Gastrocnemius medialis (tissue), 4 donors: Measurements from ENCODE around the gene SHC1. TPM values are rescaled to one million over a fixed set of nuclear protein-coding genes. Genes with fewer than 3 reads are reported as not detected.

Experiments used
- ATAC-seq, 2 donors: fragments of 150-250 bp; one replicate each; pipeline ENCODE4 v1.9.1; 2016
- DNase-seq, 2 donors: peaks; one replicate each; pipeline ENCODE4 v3.0.0-alpha.2; 2019
- H3K27ac ChIP-seq, 4 donors: fragments of 200-600 bp; sonication (generic); 1 replicate in 1 of 4; 2 replicates in 3 of 4; pipeline ENCODE4 v1.5.1; 2016 to 2018; ENCODE audit warnings: mild to moderate bottlenecking in 2 of 4, moderate library complexity in 1 of 4
- H3K27me3 ChIP-seq, 3 donors: fragments of 200-600 bp; sonication (generic) in 2 of 3; 1 replicate in 1 of 3; 2 replicates in 2 of 3; pipeline versions ENCODE4 v1.5.1 to v1.6.0; 2016 to 2019; ENCODE audit warnings: mild to moderate bottlenecking in 1 of 3, moderate library complexity in 1 of 3
- H3K36me3 ChIP-seq, 2 donors: fragments of 200-600 bp; sonication (generic) in 1 of 2; one replicate each; pipeline ENCODE4 v1.5.1; 2017 to 2018
- H3K4me1 ChIP-seq, 2 donors: fragments of 200-600 bp; sonication (generic) in 1 of 2; one replicate each; pipeline ENCODE4 v1.5.1; 2016 to 2017; ENCODE audit warnings: mild to moderate bottlenecking in 2 of 2
- H3K4me3 ChIP-seq, 4 donors: fragments of 200-600 bp; sonication (generic) in 3 of 4; 1 replicate in 1 of 4; 2 replicates in 3 of 4; pipeline ENCODE4 v1.5.1; 2016 to 2019; ENCODE audit warnings: mild to moderate bottlenecking in 2 of 4
- H3K9me3 ChIP-seq, 3 donors: fragments of 200-600 bp; sonication (generic) in 2 of 3; 1 replicate in 1 of 3; 2 replicates in 2 of 3; pipeline ENCODE4 v1.5.1; 2016 to 2019
- CTCF ChIP-seq, 5 experiments: fragments of 450-650 bp in 3 of 5; fragments of 200-600 bp in 2 of 5; sonication (generic) in 2 of 5; IDR thresholded peaks in 4 of 5; conservative IDR thresholded peaks in 1 of 5; 1 replicate in 4 of 5; 2 replicates in 1 of 5; pipeline ENCODE4 v1.5.1; 2016 to 2019; ENCODE audit warnings: antibody characterized with exemption in 5 of 5, mild to moderate bottlenecking in 3 of 5, moderate library complexity in 3 of 5
- POLR2A ChIP-seq, 2 donors: fragments of 450-650 bp; IDR thresholded peaks; one replicate each; pipeline ENCODE4 v1.6.1; 2017; ENCODE audit warnings: antibody characterized with exemption in 2 of 2, mild to moderate bottlenecking in 2 of 2, moderate library complexity in 2 of 2
- in situ Hi-C, 4 donors: fragments of 200-750 bp; cut with MboI; loops; one replicate each; pipeline versions ENCODE4 v1.15.0 to v1.8.0; 2017; ENCODE audit warnings: low sequenced_read_pairs in 4 of 4
- intact Hi-C: fragments of 100-400 bp; cut with DNase I; formaldehyde crosslinking; loops from one replicate; pipeline ENCODE4 v1.15.1; 2023; ENCODE audit warnings: low total_unique reads
- microRNA-seq, 2 donors: library from miRNA; unstranded; fragments of <30 nt; microRNA quantifications; one replicate each; pipeline ENCODE4, GENCODE V29; 2016; ENCODE audit warnings: borderline replicate concordance in 2 of 2
- total RNA-seq, 4 donors: library from RNA; depleted of rRNA; stranded (reverse); fragments of >200 nt; gene quantifications; one replicate each; pipeline versions ENCODE4 v1.1.0 to v1.2.3, GENCODE V29; 2016

SHC1 gene
- total RNA-seq, 4 donors from 2014 or later = 27.4 to 135 (median 54.9) TPM

DNA sequence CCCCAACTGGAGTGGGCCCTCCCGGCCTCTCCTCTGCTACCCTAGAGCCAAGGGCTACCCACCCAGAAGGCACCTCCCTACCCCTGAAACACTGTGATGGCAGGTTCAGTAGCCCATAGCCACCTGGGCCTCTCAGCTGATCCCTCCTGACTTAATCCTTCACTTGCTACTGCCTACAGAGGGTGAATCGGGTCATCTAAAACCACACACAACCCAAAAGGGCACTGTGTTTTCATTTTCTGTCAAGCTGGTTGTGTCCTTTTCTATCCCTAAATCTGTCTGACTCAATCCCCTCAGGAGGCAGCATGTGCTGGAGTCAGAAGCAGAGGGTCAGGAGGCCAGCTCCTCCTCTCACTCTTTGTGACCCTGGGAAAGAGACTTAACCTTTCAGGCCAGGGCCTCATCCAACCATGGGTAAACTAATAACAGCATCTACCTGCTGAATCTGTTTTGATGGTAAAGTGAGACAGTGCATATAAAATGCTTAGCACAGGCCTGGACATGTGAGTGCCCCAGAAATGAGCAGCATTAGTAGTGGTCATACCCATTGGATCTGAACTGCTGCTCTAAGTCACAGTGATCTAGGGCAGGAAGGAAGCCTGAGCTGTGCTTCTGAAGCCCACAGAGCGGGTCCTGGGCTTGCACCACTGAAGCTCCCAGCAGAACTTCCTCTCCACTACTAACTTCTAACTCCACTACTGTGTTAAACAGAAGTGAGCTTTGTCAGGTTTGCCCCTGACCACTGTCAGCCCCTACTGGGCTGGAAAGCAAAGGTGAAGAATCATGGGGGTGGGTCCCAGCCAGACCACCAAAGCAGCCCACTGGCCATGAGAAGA lies 45.0 kb downstream of the SHC1 start:
- no peaks in the 10 kb centered on the region for H3K27me3 ChIP-seq
- no peaks in the 10 kb centered on the region for H3K9me3 ChIP-seq
- H3K27ac ChIP-seq = no peak overlapping the region
- H3K4me1 ChIP-seq = no peaks in the 10 kb centered on the region
- TF ChIP-seq CTCF (IDR thresholded peaks at IDR 0.05 in 4 of 5, conservative IDR thresholded peaks at IDR 0.05 in 1 of 5) (no peak), POLR2A (IDR thresholded peaks at IDR 0.05) (no peak)
- ATAC-seq (no peak), DNase-seq (no peak)
- intact Hi-C loops = no loop called here
- in situ Hi-C loops = no loop called here
- peaks cover 0 to 39% of the 10 kb centered on the region in 2 donors for H3K36me3 ChIP-seq
- H3K4me3 ChIP-seq = no peak overlapping the region

DNA sequence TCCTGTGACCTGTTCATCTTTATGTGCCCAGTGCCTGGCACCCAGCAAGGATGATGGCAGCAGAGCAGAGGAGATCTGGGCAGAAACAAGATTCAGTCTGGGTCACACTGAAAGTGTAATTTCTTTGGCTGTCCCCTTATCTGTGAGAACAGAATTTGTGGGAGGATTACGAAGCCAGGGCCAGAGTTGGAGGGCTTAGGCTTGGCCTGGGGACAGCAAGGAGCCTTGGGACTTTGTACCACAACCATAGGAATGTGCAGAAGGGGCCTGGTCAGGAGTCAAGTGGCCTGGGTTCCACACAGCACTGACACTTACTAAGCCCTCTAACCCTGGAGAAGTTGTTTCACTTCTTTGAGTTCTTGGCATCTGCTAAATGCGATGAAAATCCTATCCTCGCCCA lies 46.9 kb downstream of the SHC1 start:
- Histone ChIP-seq H3K4me1 (no peaks in the 10 kb centered on the region), H3K4me3 (no peak overlapping the region), H3K27me3 (no peaks in the 10 kb centered on the region), H3K36me3 (peaks cover 0 to 31% of the 10 kb centered on the region in 2 donors), H3K9me3 (no peaks in the 10 kb centered on the region), H3K27ac (no peak overlapping the region)
- TF ChIP-seq POLR2A (IDR thresholded peaks at IDR 0.05) (no peak), CTCF (IDR thresholded peaks at IDR 0.05 in 4 of 5, conservative IDR thresholded peaks at IDR 0.05 in 1 of 5) (no peak)
- ATAC-seq (no peak), DNase-seq (no peak)
- in situ Hi-C loops (no loop called here), intact Hi-C loops (no loop called here)

- DNase-seq (no peak), ATAC-seq (no peak)
- no peaks in the 10 kb centered on the region for H3K27me3 ChIP-seq
- TF ChIP-seq POLR2A (IDR thresholded peaks at IDR 0.05) = no peak
- no peak for TF ChIP-seq CTCF (IDR thresholded peaks at IDR 0.05 in 4 of 5, conservative IDR thresholded peaks at IDR 0.05 in 1 of 5)
- H3K4me1 ChIP-seq = peaks cover 0 to 11% of the 10 kb centered on the region in 2 donors
- intact Hi-C loops = no loop called here
- H3K4me3 ChIP-seq = no peak overlapping the region
- in situ Hi-C loops = no loop called here
- H3K9me3 ChIP-seq = no peaks in the 10 kb centered on the region
- H3K36me3 ChIP-seq = no peaks in the 10 kb centered on the region
- no peak overlapping the region for H3K27ac ChIP-seq
Measured at GRCh38 chr1:154913273-154913672, 57.3 kb downstream of the SHC1 start.

GRCh38 chr1:154912755-154913154 lies 57.8 kb downstream of the SHC1 start:
- H3K27me3 ChIP-seq = no peaks in the 10 kb centered on the region
- in situ Hi-C loops = no loop called here
- intact Hi-C loops = no loop called here
- DNase-seq (no peak), ATAC-seq (no peak)
- no peak overlapping the region for H3K4me3 ChIP-seq
- H3K9me3 ChIP-seq = no peaks in the 10 kb centered on the region
- no peak overlapping the region for H3K27ac ChIP-seq
- peaks cover 0 to 11% of the 10 kb centered on the region in 2 donors for H3K4me1 ChIP-seq
- TF ChIP-seq CTCF (IDR thresholded peaks at IDR 0.05 in 4 of 5, conservative IDR thresholded peaks at IDR 0.05 in 1 of 5) = no peak
- no peaks in the 10 kb centered on the region for H3K36me3 ChIP-seq

Small RNA genes lying within 50 kb of the gene (microRNA-seq; reads per million reads assigned to microRNA genes)
- gene MIR4258 = 0 reads per million in 2 donors

Other genes starting within 250 kb of the SHC1 start
- gene KCNN3, start 100.5 kb downstream of the SHC1 start, total RNA-seq = 10 to 100 TPM in 3 of 4 donors, 1 to 10 TPM in 1; 5.0 to 30.0 (median 20.8) TPM
- 1 to 10 TPM; 4.6 to 7.6 (median 6.1) TPM for gene PMVK, start 34.0 kb downstream of the SHC1 start, total RNA-seq
- gene PBXIP1, start 14.6 kb downstream of the SHC1 start, total RNA-seq = 100 to 1,000 TPM; 126 to 171 (median 165) TPM
- 10 to 100 TPM; 12.6 to 22.7 (median 17.8) TPM for gene PYGO2, start 9.0 kb downstream of the SHC1 start, total RNA-seq
- gene CKS1B, start 3.9 kb upstream of the SHC1 start, total RNA-seq = 10 to 100 TPM in 1 of 4 donors, 1 to 10 TPM in 3; 3.6 to 15.7 (median 7.9) TPM
- 10 to 100 TPM; 26.6 to 36.8 (median 31.7) TPM for gene FLAD1, start 12.6 kb upstream of the SHC1 start, total RNA-seq
- not detected for gene LENEP, start 22.8 kb upstream of the SHC1 start, total RNA-seq
- 100 to 1,000 TPM in 1 of 4 donors, 10 to 100 TPM in 3; 61.3 to 100 (median 73.1) TPM for gene ZBTB7B, start 32.1 kb upstream of the SHC1 start, total RNA-seq
- not detected for gene DCST2, start 63.0 kb upstream of the SHC1 start, total RNA-seq
- under 1 TPM in 2 of 4 donors, not detected in 2; 0.13 to 0.35 TPM for gene DCST1, start 63.1 kb upstream of the SHC1 start, total RNA-seq
- 10 to 100 TPM; 30.3 to 42.8 (median 36.9) TPM for gene ADAM15, start 80.6 kb upstream of the SHC1 start, total RNA-seq
- under 1 TPM; 0.41 to 0.87 (median 0.80) TPM for gene EFNA4, start 93.0 kb upstream of the SHC1 start, total RNA-seq
- 1 to 10 TPM in 2 of 4 donors, under 1 TPM in 1, not detected in 1; 0.55 to 1.8 (median 1.6) TPM for gene EFNA3, start 108.1 kb upstream of the SHC1 start, total RNA-seq
- gene EFNA1, start 157.1 kb upstream of the SHC1 start, total RNA-seq = 10 to 100 TPM; 12.6 to 35.1 (median 14.4) TPM
- gene SLC50A1, start 165.1 kb upstream of the SHC1 start, total RNA-seq = 10 to 100 TPM in 1 of 4 donors, 1 to 10 TPM in 3; 3.5 to 11.4 (median 8.2) TPM
- 10 to 100 TPM in 3 of 4 donors, 1 to 10 TPM in 1; 7.3 to 69.5 (median 57.9) TPM for gene DPM3, start 169.8 kb upstream of the SHC1 start, total RNA-seq
- gene KRTCAP2, start 202.6 kb upstream of the SHC1 start, total RNA-seq = 100 to 1,000 TPM in 1 of 4 donors, 10 to 100 TPM in 3; 59.6 to 102 (median 91.6) TPM
- gene TRIM46, start 203.1 kb upstream of the SHC1 start, total RNA-seq = not detected
- gene THBS3, start 237.2 kb upstream of the SHC1 start, total RNA-seq = 1 to 10 TPM; 1.5 to 4.6 (median 3.3) TPM
- gene MTX1, start 237.9 kb upstream of the SHC1 start, total RNA-seq = 10 to 100 TPM; 14.4 to 26.9 (median 24.6) TPM